ENCODE data around the gene DELE1.
A peak's percentile ranks its signal among the peaks of the same experiment; 100 is the strongest.

Gene DELE1

DNA sequence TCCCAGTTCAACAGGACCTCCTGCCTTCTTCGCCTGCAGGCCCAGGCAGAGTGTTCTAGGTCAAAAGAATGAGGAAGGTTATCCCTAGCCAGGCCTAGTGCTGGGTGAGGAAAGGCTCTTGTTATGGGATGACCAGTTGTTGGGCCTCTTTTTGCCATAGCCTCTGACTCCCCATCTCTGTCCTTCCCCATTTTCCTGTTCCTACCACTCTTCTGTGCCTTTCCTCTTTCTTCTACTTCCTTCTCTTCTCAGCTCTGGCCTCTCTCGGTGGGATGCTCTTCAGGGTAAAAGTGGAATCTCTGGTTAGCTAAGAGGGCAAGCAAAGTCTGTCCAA, 44.3 kb upstream of the DELE1 start:
- Mint-ChIP-seq H3K36me3 (ENCODE audit: low read depth) (no peaks in the 10 kb centered on the region), H3K27me3 (ENCODE audit: low read depth) (peaks cover 93% of the 10 kb centered on the region), H3K9me3 (no peaks in the 10 kb centered on the region), H3K4me3 (peak overlapping the region; percentile 78 to 88 (median 87)), H3K4me1 (peaks cover 20% of the 10 kb centered on the region), H3K27ac (peak overlapping the region in 1 of 3 experiments; percentile 9)
- TF ChIP-seq CTCF (IDR thresholded peaks at IDR 0.05; ENCODE audit: unreplicated experiment in 3 of 3) = peak; percentile 39 to 44 (median 43)

DNA sequence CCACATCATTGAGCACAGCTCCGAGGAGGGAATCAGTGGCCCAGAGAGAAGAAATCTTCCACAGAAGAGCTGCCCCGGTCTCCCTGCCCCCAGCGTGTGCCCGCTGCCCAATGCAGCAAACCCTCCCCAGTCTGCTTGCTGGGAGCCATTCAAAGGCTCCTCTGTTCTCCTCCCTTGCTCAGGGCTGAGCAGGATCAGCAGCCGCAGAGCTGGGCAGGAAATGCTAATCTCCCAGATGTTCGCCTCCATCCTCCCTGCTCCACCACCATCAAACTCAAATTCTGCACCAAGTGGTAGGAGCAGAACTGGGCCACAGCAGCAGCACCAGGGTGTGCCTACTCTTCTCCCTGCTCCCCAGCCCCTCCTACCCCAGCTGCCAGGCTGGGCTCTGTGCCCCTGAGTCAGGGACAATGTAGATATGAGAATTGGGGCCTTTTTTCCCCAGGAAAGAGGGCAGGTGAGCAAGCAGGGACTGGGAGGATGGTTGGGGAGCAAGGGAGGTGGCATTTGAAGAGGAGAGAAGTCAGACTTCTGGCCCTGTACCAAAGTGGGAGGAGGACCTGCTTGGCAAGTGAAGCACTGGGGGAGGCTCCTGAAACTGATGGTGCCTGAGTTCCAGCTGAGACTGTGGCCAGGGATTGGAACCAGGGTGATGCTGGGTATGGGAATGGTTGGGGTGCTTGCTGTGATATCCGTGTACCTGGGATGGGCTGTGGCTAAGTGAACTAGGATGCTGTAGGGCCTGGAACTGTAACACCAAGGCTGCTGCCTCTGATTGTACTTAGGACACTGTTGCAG, 43.5 kb upstream of the DELE1 start:
- H3K4me3 Mint-ChIP-seq = peak overlapping the region; percentile 11 to 87 (median 78)
- H3K9me3 Mint-ChIP-seq = no peaks in the 10 kb centered on the region
- TF ChIP-seq CTCF (IDR thresholded peaks at IDR 0.05; ENCODE audit: unreplicated experiment in 3 of 3) = no peak
- H3K27me3 Mint-ChIP-seq (ENCODE audit: low read depth) = peaks cover 93% of the 10 kb centered on the region
- H3K4me1 Mint-ChIP-seq = peaks cover 20% of the 10 kb centered on the region
- no peak overlapping the region for H3K27ac Mint-ChIP-seq
- H3K36me3 Mint-ChIP-seq (ENCODE audit: low read depth) = no peaks in the 10 kb centered on the region

DNA sequence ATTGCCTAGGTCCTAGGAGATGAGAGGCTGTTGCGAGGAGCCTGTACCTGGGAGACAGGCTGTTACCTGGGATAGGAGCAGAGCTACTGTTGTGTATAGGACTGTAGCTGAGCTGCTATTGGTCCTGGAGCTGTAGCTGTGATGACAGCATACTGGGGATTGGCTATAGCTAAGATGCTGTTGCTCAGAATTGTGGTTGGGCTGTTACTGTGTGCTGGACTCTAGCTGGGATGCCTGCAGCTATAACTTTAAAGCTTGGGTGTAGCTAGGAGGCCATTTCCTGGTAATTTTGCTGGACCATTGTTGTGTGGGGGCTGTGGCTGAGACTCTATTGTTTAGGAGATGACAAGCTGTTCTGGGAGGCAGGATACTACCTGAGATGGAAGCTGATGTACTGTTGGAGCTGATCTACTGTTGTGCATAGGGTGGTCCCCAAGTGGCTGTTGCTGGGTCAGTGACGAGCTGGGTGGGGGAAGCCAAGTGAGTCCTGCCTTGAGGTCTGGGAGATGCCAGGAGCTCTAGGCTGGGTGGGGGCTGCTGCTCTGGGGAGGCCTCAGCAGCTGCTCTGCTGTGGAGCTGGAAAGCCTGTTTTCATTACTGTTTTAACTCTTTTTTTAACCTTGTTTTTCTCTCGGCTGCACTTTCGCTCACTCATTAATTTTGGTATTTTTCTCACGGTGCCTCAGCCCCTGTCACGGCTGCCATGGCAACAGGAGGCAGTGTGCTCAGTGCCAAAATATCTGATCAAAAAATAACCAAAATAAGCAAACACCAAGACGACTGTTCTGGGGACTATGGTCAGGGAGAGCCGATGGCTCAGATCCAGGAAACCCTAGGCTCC, 42.5 kb upstream of the DELE1 start:
- no peak for TF ChIP-seq CTCF (IDR thresholded peaks at IDR 0.05; ENCODE audit: unreplicated experiment in 3 of 3)
- H3K9me3 Mint-ChIP-seq = no peaks in the 10 kb centered on the region
- peaks cover 20% of the 10 kb centered on the region for H3K4me1 Mint-ChIP-seq
- no peaks in the 10 kb centered on the region for H3K36me3 Mint-ChIP-seq (ENCODE audit: low read depth)
- peak overlapping the region in 2 of 3 experiments; percentile 11 to 34 for H3K4me3 Mint-ChIP-seq
- H3K27ac Mint-ChIP-seq = no peak overlapping the region
- peaks cover 94% of the 10 kb centered on the region for H3K27me3 Mint-ChIP-seq (ENCODE audit: low read depth)

- H3K9me3 Mint-ChIP-seq = no peaks in the 10 kb centered on the region
- H3K27ac Mint-ChIP-seq = no peak overlapping the region
- TF ChIP-seq CTCF (IDR thresholded peaks at IDR 0.05; ENCODE audit: unreplicated experiment in 3 of 3) = no peak
- H3K4me1 Mint-ChIP-seq = peaks cover 20% of the 10 kb centered on the region
- no peak overlapping the region for H3K4me3 Mint-ChIP-seq
- no peaks in the 10 kb centered on the region for H3K36me3 Mint-ChIP-seq (ENCODE audit: low read depth)
- H3K27me3 Mint-ChIP-seq (ENCODE audit: low read depth) = peaks cover 93% of the 10 kb centered on the region
Observed at GRCh38 chr5:141881886-141882285, 41.8 kb upstream of the DELE1 start.

- Mint-ChIP-seq H3K4me1 (peaks cover 12% of the 10 kb centered on the region), H3K27ac (peak overlapping the region in 1 of 3 experiments; percentile 46)
Observed at GRCh38 chr5:141882594-141883183, 41.0 kb upstream of the DELE1 start.

More at GRCh38 chr5:141882594-141883183, 41.0 kb upstream of the DELE1 start:
- peak overlapping the region in 1 of 3 experiments; percentile 8 for H3K4me3 Mint-ChIP-seq
- no peaks in the 10 kb centered on the region for H3K36me3 Mint-ChIP-seq (ENCODE audit: low read depth)
- TF ChIP-seq CTCF (IDR thresholded peaks at IDR 0.05; ENCODE audit: unreplicated experiment in 3 of 3) = no peak
- H3K27me3 Mint-ChIP-seq (ENCODE audit: low read depth) = peaks cover 86% of the 10 kb centered on the region
- H3K9me3 Mint-ChIP-seq = no peaks in the 10 kb centered on the region

All from nephron (organoid).